ENCODE data around the gene SHF.

Gene SHF

GRCh38 chr15:45168751-45169551 is 18.8 kb downstream of the SHF start:
- DNase-seq, result no peak

GRCh38 chr15:45168286-45168685 is 19.5 kb downstream of the SHF start:
- DNase-seq, result no peak

- DNase-seq, result no peak
These were observed 20.0 kb downstream of the SHF start for GRCh38 chr15:45167631-45168205.

- DNase-seq, result peak; percentile 87 to 91
These were observed 20.7 kb downstream of the SHF start for GRCh38 chr15:45166834-45167630.

- no peak for DNase-seq
These were observed 22.2 kb downstream of the SHF start for GRCh38 chr15:45165536-45165935.

- no peak for DNase-seq
These were observed 22.9 kb downstream of the SHF start for GRCh38 chr15:45164914-45165313.

GRCh38 chr15:45163508-45163856 is 24.3 kb downstream of the SHF start:
- no peak for DNase-seq

- peak; percentile 65 to 73 for DNase-seq
These were observed 24.8 kb downstream of the SHF start for GRCh38 chr15:45162771-45163507.

GRCh38 chr15:45161666-45162065 is 26.1 kb downstream of the SHF start:
- DNase-seq, result no peak

- DNase-seq, result no peak
These were observed 29.8 kb downstream of the SHF start for GRCh38 chr15:45157974-45158373.

GRCh38 chr15:45156744-45157455 is 30.9 kb downstream of the SHF start:
- no peak for DNase-seq

- no peak for DNase-seq
These were observed 32.0 kb downstream of the SHF start for GRCh38 chr15:45155739-45156138.

- no peak for DNase-seq
These were observed 35.6 kb downstream of the SHF start for GRCh38 chr15:45151998-45152828.

- no peak for DNase-seq
These were observed 36.8 kb downstream of the SHF start for GRCh38 chr15:45150997-45151396.

GRCh38 chr15:45150481-45150880 is 37.3 kb downstream of the SHF start:
- no peak for DNase-seq

- no peak for DNase-seq
These were observed 38.7 kb downstream of the SHF start for GRCh38 chr15:45149060-45149459.

- DNase-seq, result no peak
These were observed 39.4 kb downstream of the SHF start for GRCh38 chr15:45148076-45149059.

- no peak for DNase-seq
These were observed 40.2 kb downstream of the SHF start for GRCh38 chr15:45147606-45148005.

GRCh38 chr15:45146405-45146804 is 41.4 kb downstream of the SHF start:
- no peak for DNase-seq

GRCh38 chr15:45144775-45145174 is 43.0 kb downstream of the SHF start:
- DNase-seq, result no peak
